OCI-LY3 (cell line): Measurements from ENCODE around the gene PSMA6.

Experiments
- H2AFZ ChIP-seq: fragments of 200-600, 300-600 bp; shearing (Covaris generic); 2 replicates; pipeline ENCODE4 v1.6.0; 2014; ENCODE audit warnings: antibody characterized with exemption, low read depth, low read length
- H3K27ac ChIP-seq: fragments of 200-600, 300-600 bp; sonication (generic); 2 replicates; pipeline ENCODE4 v1.5.1; 2014; ENCODE audit warnings: mild to moderate bottlenecking, low read length, moderate library complexity, mixed read lengths
- H3K27me3 ChIP-seq: fragments of 200-600, 300-600 bp; sonication (generic); 2 replicates; pipeline ENCODE4 v1.6.1; 2014; ENCODE audit warnings: low read depth, low read length, mixed read lengths
- H3K36me3 ChIP-seq: fragments of 200-600, 300-600 bp; sonication (generic); replicated peaks from 2 replicates; pipeline ENCODE3; 2014; ENCODE audit warnings: low read depth, low read length, mixed read lengths
- H3K4me1 ChIP-seq: fragments of 300-600, 200-600 bp; sonication (generic); 2 replicates; pipeline ENCODE4 v1.6.1; 2014; ENCODE audit warnings: low read length, mixed read lengths
- H3K4me2 ChIP-seq: fragments of 200-600, 300-600 bp; sonication (generic); 2 replicates; pipeline ENCODE4 v1.6.1; 2014; ENCODE audit warnings: low read length, mixed read lengths
- H3K4me3 ChIP-seq: fragments of 300-600, 200-600 bp; sonication (generic); 2 replicates; pipeline ENCODE4 v1.5.1; 2014; ENCODE audit warnings: antibody characterized with exemption, mild to moderate bottlenecking, low read length, moderate library complexity
- H3K79me2 ChIP-seq: fragments of 300-600, 200-600 bp; shearing (Covaris generic); 2 replicates; pipeline ENCODE4 v1.6.1; 2014; ENCODE audit warnings: mild to moderate bottlenecking, low read length, mixed read lengths
- H3K9ac ChIP-seq: fragments of 300-600, 200-600 bp; shearing (Covaris generic); 2 replicates; pipeline ENCODE4 v1.6.0; 2014; ENCODE audit warnings: mild to moderate bottlenecking, low read length, moderate library complexity
- H3K9me3 ChIP-seq: fragments of 200-600, 300-600 bp; shearing (Covaris generic); 2 replicates; pipeline ENCODE4 v1.6.1; 2014; ENCODE audit warnings: low read length, mixed read lengths; ENCODE audit not compliant: insufficient read depth
- H4K20me1 ChIP-seq: fragments of 200-600, 300-600 bp; sonication (generic); 2 replicates; pipeline ENCODE4 v1.6.1; 2016; ENCODE audit warnings: low read length, mixed read lengths; ENCODE audit not compliant: insufficient read depth
- CTCF ChIP-seq: fragments of 200-600, 300-600 bp; sonication (generic); IDR thresholded peaks from 2 replicates; pipeline ENCODE4 v1.5.1; 2014; ENCODE audit warnings: antibody characterized with exemption, low read length, low read depth
- EZH2phosphoT487 ChIP-seq: fragments of 200-600 bp; shearing (Covaris generic); IDR thresholded peaks from 2 replicates; pipeline ENCODE4 v1.6.1; 2018; ENCODE audit warnings: antibody characterized with exemption, mixed run types, low read depth

Gene PSMA6

GRCh38 chr14:35362911-35363374 lies 70.8 kb downstream of the PSMA6 start:
- no peak overlapping the region for H3K4me3 ChIP-seq
- H3K79me2 ChIP-seq = no peaks in the 10 kb centered on the region
- TF ChIP-seq EZH2phosphoT487 = no peak
- no peak for TF ChIP-seq CTCF
- no peak overlapping the region for H2AFZ ChIP-seq
- no peaks in the 10 kb centered on the region for H4K20me1 ChIP-seq
- peaks cover 44% of the 10 kb centered on the region for H3K4me1 ChIP-seq
- no peaks in the 10 kb centered on the region for H3K9me3 ChIP-seq
- no peak overlapping the region for H3K27ac ChIP-seq
- no peak overlapping the region for H3K9ac ChIP-seq
- H3K27me3 ChIP-seq = no peaks in the 10 kb centered on the region
- no peak overlapping the region for H3K4me2 ChIP-seq
- H3K36me3 ChIP-seq = no peaks in the 10 kb centered on the region

GRCh38 chr14:35365130-35366055 lies 73.2 kb downstream of the PSMA6 start:
- Histone ChIP-seq H3K4me1 (peaks cover 48% of the 10 kb centered on the region), H3K79me2 (no peaks in the 10 kb centered on the region), H3K4me2 (0 out of 2 replicates have a peak overlapping the region, but pooled peaks have one; percentile 2), H3K4me3 (no peak overlapping the region), H3K36me3 (peaks cover 1% of the 10 kb centered on the region), H3K27me3 (no peaks in the 10 kb centered on the region), H3K27ac (no peak overlapping the region), H4K20me1 (no peaks in the 10 kb centered on the region), H2AFZ (peak overlapping the region; percentile 78), H3K9me3 (0 out of 2 replicates have a peak, but pooled peaks cover 2% of the 10 kb centered on the region), H3K9ac (no peak overlapping the region; the same call in 1 of the 2 replicates)
- TF ChIP-seq CTCF = no peak
- no peak for TF ChIP-seq EZH2phosphoT487

- TF ChIP-seq CTCF = no peak
- TF ChIP-seq EZH2phosphoT487 = no peak
- H3K4me1 ChIP-seq = peaks cover 41% of the 10 kb centered on the region
- H3K4me2 ChIP-seq = no peak overlapping the region
- H3K9ac ChIP-seq = no peak overlapping the region
- H2AFZ ChIP-seq = no peak overlapping the region
- H3K36me3 ChIP-seq = peaks cover 5% of the 10 kb centered on the region
- H4K20me1 ChIP-seq = no peaks in the 10 kb centered on the region
- H3K27ac ChIP-seq = no peak overlapping the region
- H3K79me2 ChIP-seq = no peaks in the 10 kb centered on the region
- no peak overlapping the region for H3K4me3 ChIP-seq
- no peaks in the 10 kb centered on the region for H3K27me3 ChIP-seq
- peaks cover 8% of the 10 kb centered on the region; the same call in 1 of the 2 replicates for H3K9me3 ChIP-seq
Measured at GRCh38 chr14:35366056-35366451, 73.9 kb downstream of the PSMA6 start.

GRCh38 chr14:35366521-35366976 lies 74.4 kb downstream of the PSMA6 start:
- Histone ChIP-seq H3K4me3 (no peak overlapping the region), H2AFZ (no peak overlapping the region), H3K36me3 (peaks cover 5% of the 10 kb centered on the region), H4K20me1 (no peaks in the 10 kb centered on the region), H3K9me3 (peaks cover 13% of the 10 kb centered on the region; the same call in 1 of the 2 replicates), H3K79me2 (no peaks in the 10 kb centered on the region), H3K9ac (peak overlapping the region; percentile 51; the same call in 1 of the 2 replicates), H3K27ac (peak overlapping the region; percentile 73), H3K4me2 (peak overlapping the region; percentile 43), H3K4me1 (peaks cover 37% of the 10 kb centered on the region), H3K27me3 (no peaks in the 10 kb centered on the region)
- TF ChIP-seq EZH2phosphoT487 (no peak), CTCF (no peak)
